Measurements from ENCODE around the gene USP10. TPM values are rescaled to one million over a fixed set of nuclear protein-coding genes. Genes with fewer than 3 reads are reported as not detected.

The USP10 gene
- total RNA-seq, 1 donor from 2014 or later = 107 TPM

GRCh38 chr16:84665359-84665758, 34.4 kb upstream of the USP10 start:
- no peaks in the 10 kb centered on the region for H3K27me3 ChIP-seq (ENCODE audit: insufficient read depth, low read length)
- H3K27ac ChIP-seq (ENCODE audit: low read depth, low read length) = no peak overlapping the region
- H3K4me2 ChIP-seq (ENCODE audit: low read length) = no peak overlapping the region
- peaks cover 26% of the 10 kb centered on the region for H4K20me1 ChIP-seq (ENCODE audit: insufficient read depth, low read length)
- no peaks in the 10 kb centered on the region for H3K4me1 ChIP-seq (ENCODE audit: insufficient read depth, low read length)
- Mint-ChIP-seq H3K36me3 (ENCODE audit: low read depth, unreplicated experiment) (peaks cover 14% of the 10 kb centered on the region), H3K4me1 (ENCODE audit: low read depth, unreplicated experiment) (no peaks in the 10 kb centered on the region), H3K27me3 (ENCODE audit: low read depth, unreplicated experiment) (no peaks in the 10 kb centered on the region), H3K9me3 (ENCODE audit: unreplicated experiment) (no peaks in the 10 kb centered on the region), H3K27ac (ENCODE audit: unreplicated experiment) (no peak overlapping the region), H3K4me3 (ENCODE audit: unreplicated experiment) (no peak overlapping the region)
- peaks cover 25% of the 10 kb centered on the region for H3K36me3 ChIP-seq (ENCODE audit: insufficient read depth, low read length)
- H3K79me2 ChIP-seq (ENCODE audit: insufficient read depth, low read length) = no peaks in the 10 kb centered on the region
- no peak for TF ChIP-seq EZH2 (IDR thresholded peaks at IDR 0.05; ENCODE audit: insufficient read depth, low read length)
- TF ChIP-seq, protein P1, sequence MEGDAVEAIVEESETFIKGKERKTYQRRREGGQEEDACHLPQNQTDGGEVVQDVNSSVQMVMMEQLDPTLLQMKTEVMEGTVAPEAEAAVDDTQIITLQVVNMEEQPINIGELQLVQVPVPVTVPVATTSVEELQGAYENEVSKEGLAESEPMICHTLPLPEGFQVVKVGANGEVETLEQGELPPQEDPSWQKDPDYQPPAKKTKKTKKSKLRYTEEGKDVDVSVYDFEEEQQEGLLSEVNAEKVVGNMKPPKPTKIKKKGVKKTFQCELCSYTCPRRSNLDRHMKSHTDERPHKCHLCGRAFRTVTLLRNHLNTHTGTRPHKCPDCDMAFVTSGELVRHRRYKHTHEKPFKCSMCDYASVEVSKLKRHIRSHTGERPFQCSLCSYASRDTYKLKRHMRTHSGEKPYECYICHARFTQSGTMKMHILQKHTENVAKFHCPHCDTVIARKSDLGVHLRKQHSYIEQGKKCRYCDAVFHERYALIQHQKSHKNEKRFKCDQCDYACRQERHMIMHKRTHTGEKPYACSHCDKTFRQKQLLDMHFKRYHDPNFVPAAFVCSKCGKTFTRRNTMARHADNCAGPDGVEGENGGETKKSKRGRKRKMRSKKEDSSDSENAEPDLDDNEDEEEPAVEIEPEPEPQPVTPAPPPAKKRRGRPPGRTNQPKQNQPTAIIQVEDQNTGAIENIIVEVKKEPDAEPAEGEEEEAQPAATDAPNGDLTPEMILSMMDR (IDR thresholded peaks at IDR 0.05; ENCODE audit: insufficient read depth, low read depth, low read length) = no peak
- H3K9ac ChIP-seq (ENCODE audit: low read length) = no peak overlapping the region
- FAIRE-seq = no peak
- no peak overlapping the region for H2AFZ ChIP-seq (ENCODE audit: low read depth, low read length)
- no peak overlapping the region for H3K4me3 ChIP-seq (ENCODE audit: insufficient read depth, low read depth, low read length)
- no peaks in the 10 kb centered on the region for H3K9me3 ChIP-seq (ENCODE audit: insufficient read depth, low read depth, low read length)
- no peak for DNase-seq (ENCODE audit: low read depth)

GRCh38 chr16:84665843-84666242, 34.0 kb upstream of the USP10 start:
- TF ChIP-seq EZH2 (IDR thresholded peaks at IDR 0.05; ENCODE audit: insufficient read depth, low read length) = no peak
- TF ChIP-seq, protein P1 (IDR thresholded peaks at IDR 0.05; ENCODE audit: insufficient read depth, low read depth, low read length) = no peak
- no peak overlapping the region for H3K27ac ChIP-seq (ENCODE audit: low read depth, low read length)
- peaks cover 25% of the 10 kb centered on the region for H3K36me3 ChIP-seq (ENCODE audit: insufficient read depth, low read length)
- H3K4me3 ChIP-seq (ENCODE audit: insufficient read depth, low read depth, low read length) = no peak overlapping the region
- no peak for FAIRE-seq
- no peaks in the 10 kb centered on the region for H3K4me1 ChIP-seq (ENCODE audit: insufficient read depth, low read length)
- no peak overlapping the region for H3K4me3 Mint-ChIP-seq (ENCODE audit: unreplicated experiment)
- no peak overlapping the region for H3K9ac ChIP-seq (ENCODE audit: low read length)
- H4K20me1 ChIP-seq (ENCODE audit: insufficient read depth, low read length) = peaks cover 25% of the 10 kb centered on the region
- peaks cover 14% of the 10 kb centered on the region for H3K36me3 Mint-ChIP-seq (ENCODE audit: low read depth, unreplicated experiment)
- H3K4me2 ChIP-seq (ENCODE audit: low read length) = no peak overlapping the region
- no peaks in the 10 kb centered on the region for H3K4me1 Mint-ChIP-seq (ENCODE audit: low read depth, unreplicated experiment)
- no peaks in the 10 kb centered on the region for H3K27me3 Mint-ChIP-seq (ENCODE audit: low read depth, unreplicated experiment)
- no peaks in the 10 kb centered on the region for H3K9me3 ChIP-seq (ENCODE audit: insufficient read depth, low read depth, low read length)
- peak overlapping the region; percentile 38 for H3K27ac Mint-ChIP-seq (ENCODE audit: unreplicated experiment)
- no peak overlapping the region for H2AFZ ChIP-seq (ENCODE audit: low read depth, low read length)
- DNase-seq (ENCODE audit: low read depth) = no peak
- no peaks in the 10 kb centered on the region for H3K9me3 Mint-ChIP-seq (ENCODE audit: unreplicated experiment)
- no peaks in the 10 kb centered on the region for H3K79me2 ChIP-seq (ENCODE audit: insufficient read depth, low read length)
- H3K27me3 ChIP-seq (ENCODE audit: insufficient read depth, low read length) = no peaks in the 10 kb centered on the region

DNA sequence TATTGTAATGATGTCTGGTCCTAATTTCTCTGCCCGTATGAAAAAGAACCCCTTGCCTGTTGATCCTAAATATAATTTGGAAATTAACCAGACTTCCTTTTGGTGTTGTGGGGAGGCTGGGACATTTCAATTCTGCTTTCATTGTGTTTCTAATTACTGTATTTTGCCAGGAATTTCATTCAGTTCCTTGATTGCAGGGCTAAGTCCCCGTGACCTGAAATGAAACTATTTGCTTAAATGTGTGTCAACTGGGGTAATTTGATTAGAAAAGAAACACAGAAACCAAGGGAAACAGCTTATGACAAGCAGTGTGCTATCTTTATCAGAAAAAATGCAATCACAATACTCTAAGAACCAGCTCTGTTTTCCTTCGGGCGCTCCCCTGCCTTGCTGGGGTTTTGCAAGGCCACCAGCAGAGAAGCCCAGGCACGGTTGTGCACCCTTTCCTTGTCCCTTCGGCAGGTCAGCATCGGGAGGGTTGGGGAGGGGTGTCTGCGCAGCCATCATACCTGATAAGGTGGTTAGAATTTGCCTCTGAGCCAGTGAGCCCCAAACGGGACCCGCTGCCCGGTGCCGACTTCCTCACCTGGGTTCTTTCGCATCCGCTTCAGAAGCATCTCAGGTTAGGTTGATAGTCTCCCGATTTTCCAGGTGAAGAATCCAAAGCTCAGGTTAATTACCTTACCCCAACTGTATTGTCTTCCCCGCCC, 32.0 kb upstream of the USP10 start:
- H3K27ac Mint-ChIP-seq (ENCODE audit: unreplicated experiment) = no peak overlapping the region
- Histone ChIP-seq H3K27ac (ENCODE audit: low read depth, low read length) (no peak overlapping the region), H3K4me1 (ENCODE audit: insufficient read depth, low read length) (no peaks in the 10 kb centered on the region), H3K4me3 (ENCODE audit: insufficient read depth, low read depth, low read length) (no peak overlapping the region), H3K4me2 (ENCODE audit: low read length) (no peak overlapping the region), H3K36me3 (ENCODE audit: insufficient read depth, low read length) (peaks cover 18% of the 10 kb centered on the region), H3K27me3 (ENCODE audit: insufficient read depth, low read length) (no peaks in the 10 kb centered on the region), H3K9ac (ENCODE audit: low read length) (no peak overlapping the region), H3K9me3 (ENCODE audit: insufficient read depth, low read depth, low read length) (no peaks in the 10 kb centered on the region), H4K20me1 (ENCODE audit: insufficient read depth, low read length) (peaks cover 21% of the 10 kb centered on the region), H2AFZ (ENCODE audit: low read depth, low read length) (no peak overlapping the region), H3K79me2 (ENCODE audit: insufficient read depth, low read length) (no peaks in the 10 kb centered on the region)
- FAIRE-seq (no peak), DNase-seq (ENCODE audit: low read depth) (no peak)
- H3K4me1 Mint-ChIP-seq (ENCODE audit: low read depth, unreplicated experiment) = no peaks in the 10 kb centered on the region
- H3K36me3 Mint-ChIP-seq (ENCODE audit: low read depth, unreplicated experiment) = peaks cover 8% of the 10 kb centered on the region
- no peak overlapping the region for H3K4me3 Mint-ChIP-seq (ENCODE audit: unreplicated experiment)
- TF ChIP-seq, protein P1 (IDR thresholded peaks at IDR 0.05; ENCODE audit: insufficient read depth, low read depth, low read length) = no peak
- no peak for TF ChIP-seq EZH2 (IDR thresholded peaks at IDR 0.05; ENCODE audit: insufficient read depth, low read length)
- no peaks in the 10 kb centered on the region for H3K9me3 Mint-ChIP-seq (ENCODE audit: unreplicated experiment)
- no peaks in the 10 kb centered on the region for H3K27me3 Mint-ChIP-seq (ENCODE audit: low read depth, unreplicated experiment)
